Activated T-helper 1 cell treated with anti-CD3 and anti-CD28 coated beads, Interleukin-12 subunit alpha, Interleukin-12 subunit beta, Interleukin-2, Interleukin-4 antibody, amounts not matched to agents 30 ng/mL and 10 ng/mL and 1 ng/mL, durations not matched to agents 14 hours and 24 hours and 36 hours (primary cell): ENCODE results near the gene SLC2A2. TPM values are rescaled to one million over a fixed set of nuclear protein-coding genes. Genes with fewer than 3 reads are reported as not detected.
"Not testable (repeated sequence)": the region's sequence is repeated elsewhere in the genome, so short reads cannot be mapped to it uniquely, and the experiment has no call there.

Experiments used
- DNase-seq: peaks from one replicate; pipeline ENCODE4 v3.0.0; 2021; ENCODE audit warnings: low spot score
- H3K27ac Mint-ChIP-seq: one replicate; pipeline ENCODE4 v1.8.0; 2021; ENCODE audit warnings: mild to moderate bottlenecking, mixed read lengths
- H3K27me3 Mint-ChIP-seq: one replicate; pipeline ENCODE4 v1.8.0; 2022; ENCODE audit warnings: mild to moderate bottlenecking, moderate library complexity, mixed read lengths; ENCODE audit not compliant: insufficient read depth
- H3K36me3 Mint-ChIP-seq: one replicate; pipeline ENCODE4 v1.8.0; 2021; ENCODE audit warnings: low read depth, mixed read lengths
- H3K4me1 Mint-ChIP-seq: one replicate; pipeline ENCODE4 v1.8.0; 2021; ENCODE audit warnings: low read depth, mixed read lengths
- H3K4me3 Mint-ChIP-seq: one replicate; pipeline ENCODE4 v1.8.0; 2021; ENCODE audit warnings: mild to moderate bottlenecking, moderate library complexity, mixed read lengths
- H3K9me3 Mint-ChIP-seq: one replicate; pipeline ENCODE4 v1.8.0; 2021; ENCODE audit warnings: mixed read lengths
- intact Hi-C: fragments of 100-400 bp; cut with micrococcal nuclease; formaldehyde crosslinking; loops from one replicate; pipeline ENCODE4 v1.15.1; 2024
- total RNA-seq: library from RNA; stranded (reverse); gene quantifications from 2 replicates; pipeline ENCODE4 v1.2.3, GENCODE V29; 2022

SLC2A2 gene
- total RNA-seq, 1 donor from 2014 or later, result not detected

DNA sequence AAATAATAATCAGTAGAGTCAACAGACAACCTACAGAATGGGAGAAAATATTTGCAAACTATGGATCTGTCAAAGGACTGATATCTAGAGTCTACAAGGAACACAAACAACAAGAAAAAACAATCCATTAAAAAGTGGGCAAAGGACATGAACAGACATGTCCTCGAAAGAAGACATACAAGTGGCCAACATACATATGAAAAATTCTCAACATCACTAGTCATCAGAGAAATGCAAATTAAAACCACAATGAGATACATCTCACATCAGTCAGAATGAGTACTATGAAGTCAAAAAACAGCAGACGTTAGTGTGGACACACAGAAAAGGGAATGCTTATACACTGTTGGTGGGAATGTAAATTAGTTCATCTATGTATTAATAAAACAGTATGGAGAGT is 33.7 kb downstream of the SLC2A2 start:
- no peak overlapping the region for H3K4me3 Mint-ChIP-seq
- H3K27ac Mint-ChIP-seq, result no peak overlapping the region
- H3K4me1 Mint-ChIP-seq, result no peaks in the 10 kb centered on the region
- no peaks in the 10 kb centered on the region for H3K36me3 Mint-ChIP-seq
- H3K27me3 Mint-ChIP-seq, result peaks cover 11% of the 10 kb centered on the region
- intact Hi-C loops, result no loop called here
- H3K9me3 Mint-ChIP-seq, result no peaks in the 10 kb centered on the region
- no peak for DNase-seq

DNA sequence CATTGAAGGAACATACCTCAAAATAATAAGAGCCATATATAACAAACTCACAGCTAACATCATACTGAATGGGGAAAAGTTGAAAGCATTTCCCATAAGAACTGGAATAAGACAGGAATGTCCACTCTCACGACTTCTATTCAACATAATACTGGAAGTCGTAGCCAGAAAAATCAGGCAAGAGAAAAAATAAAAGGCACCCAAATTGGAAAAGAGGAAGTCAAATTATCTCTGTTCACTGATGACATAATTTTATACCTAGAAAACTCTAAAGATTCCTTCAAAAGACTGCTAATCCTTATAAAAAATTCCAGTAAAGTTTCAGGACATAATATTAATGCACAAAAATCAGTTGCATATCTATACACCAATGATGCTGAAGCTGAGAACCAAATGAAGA is 34.9 kb downstream of the SLC2A2 start:
- no peaks in the 10 kb centered on the region for H3K9me3 Mint-ChIP-seq
- intact Hi-C loops, result no loop called here
- DNase-seq, result no peak
- H3K36me3 Mint-ChIP-seq, result no peaks in the 10 kb centered on the region
- no peak overlapping the region for H3K4me3 Mint-ChIP-seq
- no peaks in the 10 kb centered on the region for H3K4me1 Mint-ChIP-seq
- peaks cover 9% of the 10 kb centered on the region for H3K27me3 Mint-ChIP-seq
- H3K27ac Mint-ChIP-seq, result no peak overlapping the region

DNA sequence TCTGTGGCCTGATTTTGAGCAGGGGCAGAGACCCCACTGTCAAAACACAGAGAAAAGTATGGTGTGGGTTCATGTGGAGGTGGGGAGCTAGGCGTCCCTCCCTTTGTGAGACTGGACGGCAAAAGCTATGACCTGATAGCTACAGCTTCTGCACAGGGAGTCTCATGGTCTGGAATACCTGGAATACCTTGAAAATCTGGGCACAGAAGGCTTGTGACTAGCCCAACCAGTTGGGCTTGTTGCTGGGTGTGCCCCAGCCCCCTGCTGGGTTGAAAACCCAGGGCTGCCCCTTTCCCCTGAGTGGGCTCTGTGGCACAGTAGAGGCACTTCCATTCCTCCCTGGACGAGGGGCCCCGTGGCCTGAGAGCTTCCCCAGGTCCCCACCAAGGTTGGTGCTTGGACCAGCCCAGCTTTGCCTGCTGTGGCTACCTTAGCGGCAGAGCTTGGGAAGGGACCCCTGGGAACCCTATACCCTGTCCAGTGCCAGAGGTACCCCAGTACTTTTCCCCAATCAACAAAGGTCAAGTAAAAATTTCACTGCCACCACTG is 37.3 kb downstream of the SLC2A2 start:
- intact Hi-C loops, result no loop called here
- no peaks in the 10 kb centered on the region for H3K36me3 Mint-ChIP-seq
- peaks cover 6% of the 10 kb centered on the region for H3K27me3 Mint-ChIP-seq
- no peaks in the 10 kb centered on the region for H3K4me1 Mint-ChIP-seq
- H3K9me3 Mint-ChIP-seq, result no peaks in the 10 kb centered on the region
- no peak overlapping the region for H3K4me3 Mint-ChIP-seq
- no peak overlapping the region for H3K27ac Mint-ChIP-seq
- no peak for DNase-seq

DNA sequence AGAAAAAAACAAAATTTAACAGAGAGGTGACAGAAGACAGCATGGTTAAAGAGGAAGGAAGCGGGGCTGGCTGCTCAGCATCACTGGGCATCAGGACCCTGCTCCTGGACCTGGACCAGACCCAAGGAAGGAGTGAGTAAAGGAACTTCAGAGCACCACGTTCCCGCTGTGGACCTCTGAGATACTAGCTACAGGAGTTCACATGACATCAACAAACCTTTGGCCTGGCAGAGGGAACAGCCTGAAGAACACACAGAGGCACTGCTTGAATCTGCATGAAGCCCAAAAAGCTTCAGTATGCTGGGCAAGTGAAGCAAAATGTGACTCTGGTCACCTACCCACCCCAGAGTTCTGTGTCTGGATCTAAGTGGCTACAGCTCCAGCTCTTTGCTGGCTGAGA is 38.1 kb downstream of the SLC2A2 start:
- H3K9me3 Mint-ChIP-seq, result no peaks in the 10 kb centered on the region
- peaks cover 6% of the 10 kb centered on the region for H3K27me3 Mint-ChIP-seq
- intact Hi-C loops, result no loop called here
- no peak overlapping the region for H3K27ac Mint-ChIP-seq
- no peaks in the 10 kb centered on the region for H3K36me3 Mint-ChIP-seq
- no peak overlapping the region for H3K4me3 Mint-ChIP-seq
- DNase-seq, result no peak
- H3K4me1 Mint-ChIP-seq, result no peaks in the 10 kb centered on the region

- no peak for DNase-seq
- Mint-ChIP-seq H3K4me3 (no peak overlapping the region), H3K4me1 (no peaks in the 10 kb centered on the region), H3K36me3 (no peaks in the 10 kb centered on the region), H3K9me3 (no peaks in the 10 kb centered on the region), H3K27me3 (peaks cover 2% of the 10 kb centered on the region), H3K27ac (no peak overlapping the region)
- intact Hi-C loops, result no loop called here
These were observed 41.2 kb downstream of the SLC2A2 start for GRCh38 chr3:170985304-170985703.

DNA sequence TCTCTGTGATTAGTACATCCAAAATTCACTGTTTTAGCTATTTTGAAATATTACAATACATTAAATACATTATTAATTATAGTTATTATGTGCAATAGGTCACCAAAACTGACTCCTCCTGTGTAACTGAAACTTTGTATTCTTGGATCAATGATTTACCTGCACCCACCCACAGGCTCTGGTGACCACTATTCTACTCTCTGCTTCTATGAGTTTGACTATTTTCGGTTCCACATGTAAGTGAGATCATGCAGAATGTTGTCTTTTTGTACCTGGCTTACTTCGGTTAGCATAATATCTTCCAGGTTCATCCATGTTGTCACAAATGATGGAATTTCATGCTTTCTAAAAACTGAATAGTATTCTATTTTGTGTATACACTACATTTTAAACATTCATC is 43.8 kb downstream of the SLC2A2 start:
- peaks cover 6% of the 10 kb centered on the region for H3K27me3 Mint-ChIP-seq
- DNase-seq, result no peak
- H3K36me3 Mint-ChIP-seq, result no peaks in the 10 kb centered on the region
- no peak overlapping the region for H3K4me3 Mint-ChIP-seq
- H3K9me3 Mint-ChIP-seq, result no peaks in the 10 kb centered on the region
- H3K27ac Mint-ChIP-seq, result no peak overlapping the region
- H3K4me1 Mint-ChIP-seq, result no peaks in the 10 kb centered on the region
- intact Hi-C loops, result no loop called here

DNA sequence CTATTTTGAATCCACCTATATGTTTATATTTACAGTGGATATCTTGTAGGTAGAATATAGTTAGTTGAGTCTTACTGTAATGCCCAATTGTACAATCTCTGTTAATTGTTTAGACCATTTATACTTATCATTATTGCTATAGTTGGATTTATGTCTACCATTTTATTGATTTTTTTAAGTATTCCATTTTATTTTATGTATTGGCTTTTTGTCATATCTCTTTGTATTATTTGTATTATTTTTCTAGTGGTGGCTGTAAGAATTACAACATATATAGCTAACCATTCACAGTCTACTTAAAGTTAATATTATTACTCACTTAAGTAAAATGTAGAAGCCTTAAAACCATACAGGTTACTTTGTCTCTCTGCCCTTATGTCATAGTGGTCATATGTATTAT is 46.1 kb downstream of the SLC2A2 start:
- H3K27ac Mint-ChIP-seq, result no peak overlapping the region
- no peaks in the 10 kb centered on the region for H3K9me3 Mint-ChIP-seq
- H3K36me3 Mint-ChIP-seq, result no peaks in the 10 kb centered on the region
- intact Hi-C loops, result no loop called here
- peaks cover 4% of the 10 kb centered on the region for H3K27me3 Mint-ChIP-seq
- no peaks in the 10 kb centered on the region for H3K4me1 Mint-ChIP-seq
- DNase-seq, result no peak
- no peak overlapping the region for H3K4me3 Mint-ChIP-seq

DNA sequence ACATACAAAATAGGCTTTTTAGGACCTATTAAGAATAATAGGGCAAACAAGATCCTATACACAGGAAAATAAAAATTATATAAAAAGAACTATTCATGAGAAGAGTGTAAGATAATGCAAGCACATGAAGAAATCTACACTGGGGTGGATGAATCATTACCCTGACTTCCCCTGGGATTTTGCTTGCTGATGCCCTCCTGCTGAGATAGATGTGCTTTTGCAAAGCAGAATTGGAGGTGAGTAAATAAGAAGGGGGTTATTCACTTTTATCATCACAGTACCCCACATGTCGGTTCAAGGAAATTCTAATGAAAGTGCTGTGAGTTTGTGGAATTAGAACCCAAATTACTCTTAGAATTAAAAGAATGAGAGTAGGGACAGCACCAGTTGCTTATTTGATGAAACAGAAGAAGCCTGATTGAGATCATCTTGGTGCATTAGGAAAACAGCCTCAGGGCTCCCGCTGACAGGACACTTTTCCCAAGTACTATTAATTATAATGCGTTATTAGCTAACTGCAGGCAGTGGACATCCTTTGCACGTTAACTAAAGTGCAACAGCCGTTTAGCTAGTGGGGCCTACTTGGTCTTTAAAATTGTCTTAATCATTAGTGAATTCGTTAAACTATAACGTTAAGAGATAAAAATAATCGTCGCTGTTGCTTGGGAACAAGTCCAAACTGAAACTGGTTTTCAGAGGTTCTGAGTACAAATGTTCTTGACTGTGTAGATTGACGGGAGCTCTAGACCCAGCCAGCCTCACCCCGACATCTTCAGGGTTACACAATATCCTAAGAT is 48.4 kb downstream of the SLC2A2 start:
- peaks cover 4% of the 10 kb centered on the region for H3K9me3 Mint-ChIP-seq

GRCh38 chr3:170976190-170976519 is 50.4 kb downstream of the SLC2A2 start:
- intact Hi-C loops, result no loop called here
- no peaks in the 10 kb centered on the region for H3K4me1 Mint-ChIP-seq
- H3K27me3 Mint-ChIP-seq, result peaks cover 12% of the 10 kb centered on the region
- peaks cover 4% of the 10 kb centered on the region for H3K9me3 Mint-ChIP-seq
- no peak overlapping the region for H3K27ac Mint-ChIP-seq
- no peak for DNase-seq
- H3K36me3 Mint-ChIP-seq, result no peaks in the 10 kb centered on the region
- H3K4me3 Mint-ChIP-seq, result no peak overlapping the region

More for the DNA sequence above, 48.4 kb downstream of the SLC2A2 start:
- Mint-ChIP-seq H3K27me3 (peaks cover 10% of the 10 kb centered on the region), H3K4me1 (no peaks in the 10 kb centered on the region), H3K4me3 (no peak overlapping the region), H3K36me3 (no peaks in the 10 kb centered on the region), H3K27ac (no peak overlapping the region)
- no peak for DNase-seq
- intact Hi-C loops, result no loop called here

DNA sequence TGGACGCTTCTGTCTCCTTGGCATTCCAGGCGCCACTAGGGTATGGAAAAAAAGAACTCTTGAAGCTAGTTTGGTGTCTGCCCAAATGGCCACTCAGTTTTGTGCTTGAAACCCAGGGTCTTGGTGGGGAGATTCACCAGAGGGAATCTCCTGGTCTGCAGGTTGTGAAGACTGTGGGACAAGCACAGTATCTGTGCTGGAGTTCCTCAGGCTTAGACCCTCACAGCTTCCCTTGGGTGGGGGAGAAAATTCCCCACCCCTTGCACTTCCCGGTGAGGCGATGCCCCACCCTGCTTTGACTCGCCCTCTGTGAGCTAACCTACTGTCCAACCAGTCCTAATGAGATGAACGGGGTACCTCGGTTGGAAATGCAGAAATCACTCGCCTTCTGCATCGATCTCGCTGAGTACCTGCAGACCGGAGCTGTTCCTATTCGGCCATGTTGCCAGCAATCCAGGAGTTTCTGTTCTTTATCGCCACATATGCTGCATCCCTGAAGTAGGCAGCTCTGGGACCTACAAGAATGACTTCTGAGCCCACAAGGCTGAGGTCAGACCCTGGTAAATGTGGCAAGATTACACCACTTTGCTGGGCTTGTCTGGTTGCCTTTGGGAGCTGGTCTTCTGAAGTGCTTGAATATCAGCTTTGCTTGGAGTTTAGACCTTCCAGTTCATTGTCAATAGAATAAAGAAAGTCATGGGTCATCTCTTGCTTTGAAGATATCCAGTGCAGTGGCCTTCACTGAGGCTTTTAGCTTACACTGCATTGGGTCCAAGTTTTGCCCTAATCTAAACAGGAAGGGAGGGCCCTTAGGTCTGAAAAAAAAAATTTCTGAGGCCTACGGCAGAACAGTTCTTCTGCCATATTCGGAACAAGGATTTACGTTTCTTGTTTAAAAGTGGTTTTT is 51.0 kb downstream of the SLC2A2 start:
- Mint-ChIP-seq H3K9me3 (peaks cover 4% of the 10 kb centered on the region), H3K4me3 (no peak overlapping the region), H3K27ac (no peak overlapping the region), H3K4me1 (no peaks in the 10 kb centered on the region), H3K27me3 (peaks cover 16% of the 10 kb centered on the region), H3K36me3 (no peaks in the 10 kb centered on the region)
- intact Hi-C loops, result no loop called here
- DNase-seq, result no peak

GRCh38 chr3:170974872-170975271 is 51.6 kb downstream of the SLC2A2 start:
- intact Hi-C loops, result no loop called here
- H3K27ac Mint-ChIP-seq, result no peak overlapping the region
- no peak overlapping the region for H3K4me3 Mint-ChIP-seq
- H3K4me1 Mint-ChIP-seq, result no peaks in the 10 kb centered on the region
- H3K9me3 Mint-ChIP-seq, result peaks cover 9% of the 10 kb centered on the region
- H3K27me3 Mint-ChIP-seq, result peaks cover 16% of the 10 kb centered on the region
- no peaks in the 10 kb centered on the region for H3K36me3 Mint-ChIP-seq
- no peak for DNase-seq

GRCh38 chr3:170972917-170973316 is 53.6 kb downstream of the SLC2A2 start:
- H3K9me3 Mint-ChIP-seq, H3K36me3 Mint-ChIP-seq: not testable (repeated sequence)

GRCh38 chr3:170967126-170967525 is 59.4 kb downstream of the SLC2A2 start:
- H3K4me1 Mint-ChIP-seq, result no peaks in the 10 kb centered on the region
- no peaks in the 10 kb centered on the region for H3K36me3 Mint-ChIP-seq
- H3K9me3 Mint-ChIP-seq, result peaks cover 6% of the 10 kb centered on the region
- H3K27ac Mint-ChIP-seq, result no peak overlapping the region
- no peak overlapping the region for H3K4me3 Mint-ChIP-seq
- peaks cover 9% of the 10 kb centered on the region for H3K27me3 Mint-ChIP-seq
- intact Hi-C loops, result loop anchor here (10.0 kb wide), 3 partner anchors 218 to 1378 kb away; partner anchors contain the start of gene TNIK
- DNase-seq, result no peak

More at GRCh38 chr3:170972917-170973316, 53.6 kb downstream of the SLC2A2 start:
- peaks cover 15% of the 10 kb centered on the region for H3K27me3 Mint-ChIP-seq
- H3K27ac Mint-ChIP-seq, DNase-seq, H3K4me3 Mint-ChIP-seq, intact Hi-C loops, H3K4me1 Mint-ChIP-seq: not testable (repeated sequence)
